ENCODE data around the gene CCDC33. TPM values are rescaled to one million over a fixed set of nuclear protein-coding genes. Genes with fewer than 3 reads are reported as not detected.

Gene CCDC33
- total and polyA plus RNA-seq, 10 of the 15 experiments (the other 5 are each of a cell fraction or from before 2014, with no cell fraction given) = 0.57 to 5.8 (median 4.3) TPM

GRCh38 chr15:74216949-74217348 is 19.2 kb upstream of the CCDC33 start:
- peaks cover 28% of the 10 kb centered on the region for H3K4me1 ChIP-seq (ENCODE audit: control insufficient read depth, insufficient read depth, low read length)
- SMC1A ChIA-PET (ENCODE audit: uncharacterized antibody, unreplicated experiment) = no interaction called here
- no peaks in the 10 kb centered on the region for H3K36me3 ChIP-seq (ENCODE audit: control insufficient read depth in 2 of 2, insufficient read depth in 2 of 2, low read length in 1 of 2)
- no peak overlapping the region for H2AFZ ChIP-seq (ENCODE audit: control insufficient read depth, low read depth, low read length)
- no peak overlapping the region for H3K4me3 ChIP-seq
- no peaks in the 10 kb centered on the region for H4K20me1 ChIP-seq (ENCODE audit: control insufficient read depth, insufficient read depth)
- no peak for DNase-seq (ENCODE audit: low read depth, low spot score)
- CTCF ChIA-PET = no interaction called here
- TF ChIP-seq KDM1A (IDR thresholded peaks at IDR 0.05; ENCODE audit: borderline replicate concordance) (no peak), CBX5 (IDR thresholded peaks at IDR 0.05; ENCODE audit: low read depth) (no peak), IKZF2 (IDR thresholded peaks at IDR 0.05) (no peak), MYB (IDR thresholded peaks at IDR 0.05; ENCODE audit: borderline replicate concordance, low read depth, low read length) (no peak), KLF5 (IDR thresholded peaks at IDR 0.05; ENCODE audit: partially characterized antibody) (no peak), NKRF (conservative IDR thresholded peaks at IDR 0.05) (no peak), YBX1 (IDR thresholded peaks at IDR 0.05) (no peak)
- in situ Hi-C loops (cut with MboI) (no loop called here), intact Hi-C loops (cut with micrococcal nuclease; ENCODE audit: unreplicated experiment) (no loop called here)
- 64% methylated on average over 3 of the region's 3 CpGs for WGBS (ENCODE audit: insufficient coverage, insufficient replicate concordance, low lambda C conversion rate, missing lambda C conversion rate)
- no peak overlapping the region for H3K27ac ChIP-seq (ENCODE audit: control insufficient read depth, insufficient read depth)
- POLR2A ChIA-PET = interaction anchor here (0.5 kb wide), 1 partner anchor 64 kb away, joined by 3 read pairs; no protein-coding TSS in a partner anchor
- no TSS peak for BruUV-seq (replicated peaks)
- H3K9me3 ChIP-seq (replicated peaks; ENCODE audit: control insufficient read depth, insufficient read depth, low read length) = no peaks in the 10 kb centered on the region
- peaks cover 0 to 5% of the 10 kb centered on the region in 2 experiments; a peak in 1 of 4 replicates for H3K27me3 ChIP-seq (replicated peaks in 1 of 2; ENCODE audit: control insufficient read depth in 2 of 2, insufficient read depth in 2 of 2, low read length in 1 of 2)
- no peak for ATAC-seq
- no peak overlapping the region for H3K9ac ChIP-seq (ENCODE audit: control insufficient read depth, insufficient read depth, low read length)
- RAD21 ChIA-PET (ENCODE audit: unreplicated experiment) = interaction anchor here (0.6 kb wide), 1 partner anchor 331 kb away, joined by 3 read pairs; no protein-coding TSS in a partner anchor
- H3K79me2 ChIP-seq (ENCODE audit: control insufficient read depth, insufficient read depth, low read length) = no peaks in the 10 kb centered on the region
- no peak overlapping the region for H3K4me2 ChIP-seq (ENCODE audit: control insufficient read depth, insufficient read depth)
- FAIRE-seq = no peak

All from GM12878 (cell line).